Retinal pigment epithelial cell (primary cell): Measurements from ENCODE around the gene LRRIQ4.

Experiments used
- DNase-seq: peaks from one replicate; pipeline ENCODE4 v3.0.0-alpha.2; 2010; ENCODE audit warnings: low read depth
- H3K4me3 ChIP-seq: 2 replicates; pipeline ENCODE4 v1.5.1; 2011; ENCODE audit warnings: mild to moderate bottlenecking, low read length, control low read depth, moderate library complexity
- CTCF ChIP-seq: conservative IDR thresholded peaks from 2 replicates; pipeline ENCODE4 v1.5.1; 2011; ENCODE audit warnings: low read depth, low read length, control low read depth, inconsistent platforms

Gene LRRIQ4

DNA sequence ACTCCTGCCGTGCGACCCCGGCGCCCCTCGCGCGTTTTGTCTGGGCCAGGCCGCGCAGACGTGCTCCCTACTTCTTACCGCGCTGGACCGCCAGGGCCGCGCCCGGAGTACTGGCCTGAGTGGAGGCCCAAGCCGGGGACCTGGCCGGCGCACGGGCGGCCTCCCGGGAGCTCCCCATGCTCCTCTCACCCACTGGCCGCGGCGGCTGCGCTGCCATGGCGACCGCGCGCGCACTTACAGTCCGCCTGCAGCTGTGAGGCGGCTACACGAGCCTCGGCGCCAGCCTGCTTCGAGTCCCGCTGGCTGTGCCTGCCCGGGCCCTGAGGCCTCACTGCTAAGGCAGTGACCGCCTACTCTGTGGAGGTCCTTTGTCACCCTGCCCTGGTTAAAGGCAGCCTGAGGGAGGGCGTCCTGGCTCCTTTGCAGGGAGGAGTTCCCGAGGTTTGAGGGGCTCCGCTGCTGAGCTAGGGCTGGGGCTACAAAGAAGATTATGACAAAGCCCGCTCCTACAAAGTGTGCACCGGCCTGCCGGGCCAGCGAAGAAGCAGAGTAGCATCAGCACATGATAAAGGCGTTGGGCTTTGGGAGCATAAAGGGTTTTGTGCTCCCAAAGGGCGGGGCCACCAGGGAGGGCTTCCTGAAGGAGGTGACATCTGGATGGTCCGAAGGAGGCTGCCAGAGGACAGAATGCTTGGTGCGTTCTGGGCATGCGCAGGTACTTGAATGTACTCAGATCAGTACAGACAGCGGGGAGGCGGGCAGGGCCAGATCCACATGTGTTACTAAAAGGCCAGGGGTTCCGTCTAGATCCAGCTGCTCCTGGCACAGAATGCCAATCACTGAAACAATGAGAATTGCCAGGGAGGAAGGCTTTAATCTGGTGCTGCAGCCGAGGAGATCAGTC, at the start of gene LRRIQ4, which contains the start of gene LRRC34:
TSS of gene LRRIQ4 (plus strand) at position 539 of the 904 bp plus-strand sequence. CDS start 9,052 bp downstream, outside the sequence.
TSS of gene LRRC34 (minus strand) at position 573 of the 904 bp plus-strand sequence. CDS start at position 217, 356 bp downstream.
- DNase-seq: no peak
- no peak for TF ChIP-seq CTCF
- H3K4me3 ChIP-seq: peak within 1 kb of the TSS; percentile 63

DNA sequence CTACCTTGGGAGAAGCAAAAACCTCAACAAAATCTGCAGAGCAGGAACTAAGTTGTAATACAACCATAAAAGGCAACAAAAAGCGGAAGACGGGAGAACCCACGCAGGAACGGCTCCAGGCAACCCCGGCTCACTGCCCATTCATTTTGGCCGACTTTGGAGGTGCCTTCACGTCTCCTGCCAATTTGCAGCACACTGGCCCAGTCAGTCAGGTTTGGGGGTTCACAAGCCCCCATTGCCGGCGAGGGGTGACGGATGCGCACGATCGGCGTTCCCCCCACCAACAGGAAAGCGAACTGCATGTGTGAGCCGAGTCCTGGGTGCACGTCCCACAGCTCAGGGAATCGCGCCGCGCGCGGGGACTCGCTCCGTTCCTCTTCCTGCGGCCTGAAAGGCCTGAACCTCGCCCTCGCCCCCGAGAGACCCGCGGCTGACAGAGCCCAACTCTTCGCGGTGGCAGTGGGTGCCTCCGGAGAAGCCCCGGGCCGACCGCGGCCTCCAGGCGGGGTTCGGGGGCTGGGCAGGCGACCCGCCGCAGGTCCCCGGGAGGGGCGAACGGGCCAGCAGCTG, 48.3 kb upstream of the LRRIQ4 start:
- no peak for DNase-seq
- TF ChIP-seq CTCF: no peak
- peak overlapping the region; percentile 83 for H3K4me3 ChIP-seq

DNA sequence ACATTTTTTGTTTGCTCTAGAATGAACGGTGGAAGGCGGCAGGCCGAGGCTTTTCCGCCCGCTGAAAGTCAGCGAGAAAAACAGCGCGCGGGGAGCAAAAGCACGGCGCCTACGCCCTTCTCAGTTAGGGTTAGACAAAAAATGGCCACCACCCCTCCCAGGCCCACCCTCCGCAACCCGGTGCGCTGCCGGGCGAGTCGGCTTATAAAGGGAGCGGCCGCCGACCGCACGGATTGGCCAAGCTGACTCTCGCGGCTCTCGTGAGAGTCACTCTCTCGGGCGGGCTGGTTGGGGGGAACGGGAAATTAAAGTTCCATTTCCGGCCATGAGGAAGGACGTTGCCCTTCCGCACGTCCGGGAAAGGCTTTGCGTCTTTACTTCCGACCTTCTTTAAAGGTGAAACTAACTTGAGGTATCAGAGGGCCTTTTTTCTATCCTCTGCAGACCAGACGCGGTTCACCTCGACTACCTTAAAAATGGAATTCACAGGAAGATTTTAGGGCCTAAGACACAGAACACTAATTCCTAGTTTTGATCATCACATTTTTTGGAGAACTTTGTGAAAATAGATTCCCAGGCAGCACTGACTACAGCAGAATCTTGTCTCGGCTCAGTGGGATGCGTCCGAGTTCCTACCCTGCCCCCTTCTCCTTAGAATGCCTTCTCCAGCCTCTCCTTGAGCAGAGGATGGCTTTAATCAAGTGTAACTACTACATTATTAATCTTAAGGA, 47.6 kb upstream of the LRRIQ4 start, which contains the start of gene TERC:
TSS of gene TERC (minus strand) at position 179 of the 731 bp plus-strand sequence.
- TF ChIP-seq CTCF: no peak
- peak within 1 kb of the TSS; percentile 83 for H3K4me3 ChIP-seq
- DNase-seq: peak; percentile 80

DNA sequence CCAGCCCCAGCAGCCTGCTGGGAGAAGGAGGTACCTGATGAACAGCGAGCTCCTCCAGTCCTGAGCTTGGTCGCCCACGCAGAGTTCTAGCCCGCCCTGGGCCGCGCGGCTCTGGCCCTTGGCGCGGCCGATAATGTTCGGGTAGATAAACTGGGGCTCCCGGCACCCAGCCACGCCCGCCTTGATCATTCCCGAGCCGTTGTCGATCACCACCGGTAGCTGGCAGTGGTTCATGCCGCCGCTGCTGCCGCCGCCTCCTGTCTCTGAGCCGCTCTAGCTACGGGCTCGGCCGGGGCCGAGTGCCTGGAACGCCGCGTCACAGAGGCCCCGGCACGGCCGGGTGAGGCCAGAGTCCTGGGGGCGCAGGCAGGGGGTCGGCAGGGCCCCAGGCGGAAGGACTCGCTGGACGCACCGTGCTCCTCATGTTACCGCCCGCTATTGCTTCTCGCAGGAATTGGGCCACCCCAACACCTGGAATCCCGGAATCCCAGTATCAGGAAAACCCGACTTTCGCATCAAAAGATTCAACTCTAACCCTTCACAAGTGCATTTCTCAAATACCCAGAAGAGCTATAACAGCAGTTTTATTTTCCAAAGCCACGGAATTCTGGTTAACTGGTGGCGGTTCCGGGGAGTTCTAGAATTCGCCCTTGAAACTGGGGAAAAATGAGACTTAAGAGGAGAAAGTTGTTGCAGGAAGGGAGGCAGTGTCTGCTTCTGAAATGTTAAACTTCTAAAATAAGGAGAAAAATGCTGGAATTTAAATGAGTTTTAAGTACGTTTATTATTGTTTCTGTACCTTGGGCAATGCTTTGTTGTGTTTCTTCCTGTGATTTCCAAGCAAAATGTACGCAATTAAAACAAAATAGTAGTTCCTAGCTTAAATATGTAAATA, 43.1 kb upstream of the LRRIQ4 start, which contains the start of gene ACTRT3:
TSS of gene ACTRT3 (minus strand) at position 275 of the 895 bp plus-strand sequence. CDS start at position 234, 41 bp downstream.
- DNase-seq: no peak
- H3K4me3 ChIP-seq: peak within 1 kb of the TSS; percentile 90
- peak; percentile 3 for TF ChIP-seq CTCF

- DNase-seq: peak; percentile 16
- H3K4me3 ChIP-seq: peak overlapping the region; percentile 97
- TF ChIP-seq CTCF: no peak
These were observed 41.0 kb upstream of the LRRIQ4 start for GRCh38 chr3:169771497-169772304.
